Glutamatergic neuron (in vitro differentiated cells): ENCODE data around the gene CLINT1. TPM values are rescaled to one million over a fixed set of nuclear protein-coding genes. Genes with fewer than 3 reads are reported as not detected.

Experiments used
- DNase-seq: peaks from one replicate; pipeline ENCODE4 v3.0.0; 2022
- H3K27ac Mint-ChIP-seq: one replicate; pipeline ENCODE4 v1.8.0; 2020; ENCODE audit warnings: mild to moderate bottlenecking, mixed read lengths, inconsistent platforms; ENCODE audit not compliant: unreplicated experiment
- H3K27me3 Mint-ChIP-seq: one replicate; pipeline ENCODE4 v1.8.0; 2020; ENCODE audit warnings: mild to moderate bottlenecking, moderate library complexity, mixed read lengths, inconsistent platforms; ENCODE audit not compliant: unreplicated experiment
- H3K36me3 Mint-ChIP-seq: one replicate; pipeline ENCODE4 v1.8.0; 2020; ENCODE audit warnings: mild to moderate bottlenecking, mixed read lengths, inconsistent platforms; ENCODE audit not compliant: unreplicated experiment
- H3K4me1 Mint-ChIP-seq: one replicate; pipeline ENCODE4 v1.8.0; 2020; ENCODE audit warnings: mild to moderate bottlenecking, low read depth, mixed read lengths, inconsistent platforms; ENCODE audit not compliant: unreplicated experiment
- H3K4me3 Mint-ChIP-seq: one replicate; pipeline ENCODE4 v1.8.0; 2020; ENCODE audit warnings: mild to moderate bottlenecking, mixed read lengths, inconsistent platforms; ENCODE audit not compliant: unreplicated experiment
- H3K9me3 Mint-ChIP-seq: one replicate; pipeline ENCODE4 v1.8.0; 2020; ENCODE audit warnings: mild to moderate bottlenecking, moderate library complexity, mixed read lengths, inconsistent platforms; ENCODE audit not compliant: unreplicated experiment
- total RNA-seq: library from RNA; stranded (reverse); fragmentation: NEBNext Ultra II Directional; extraction: Animal tissue kit (Norgen Biotek cat#: 25700); gene quantifications from one replicate; pipeline ENCODE4 v1.2.1, GENCODE V29; 2021; ENCODE audit not compliant: unreplicated experiment
- TF ChIP-seq, protein P1 (sequence below): fragments of 200-600 bp; sonication (generic); IDR thresholded peaks from one replicate; pipeline ENCODE4 v1.5.0; 2021; ENCODE audit not compliant: partially characterized antibody, unreplicated experiment

Gene CLINT1
- total RNA-seq, 1 donor from 2014 or later: 38.0 TPM

DNA sequence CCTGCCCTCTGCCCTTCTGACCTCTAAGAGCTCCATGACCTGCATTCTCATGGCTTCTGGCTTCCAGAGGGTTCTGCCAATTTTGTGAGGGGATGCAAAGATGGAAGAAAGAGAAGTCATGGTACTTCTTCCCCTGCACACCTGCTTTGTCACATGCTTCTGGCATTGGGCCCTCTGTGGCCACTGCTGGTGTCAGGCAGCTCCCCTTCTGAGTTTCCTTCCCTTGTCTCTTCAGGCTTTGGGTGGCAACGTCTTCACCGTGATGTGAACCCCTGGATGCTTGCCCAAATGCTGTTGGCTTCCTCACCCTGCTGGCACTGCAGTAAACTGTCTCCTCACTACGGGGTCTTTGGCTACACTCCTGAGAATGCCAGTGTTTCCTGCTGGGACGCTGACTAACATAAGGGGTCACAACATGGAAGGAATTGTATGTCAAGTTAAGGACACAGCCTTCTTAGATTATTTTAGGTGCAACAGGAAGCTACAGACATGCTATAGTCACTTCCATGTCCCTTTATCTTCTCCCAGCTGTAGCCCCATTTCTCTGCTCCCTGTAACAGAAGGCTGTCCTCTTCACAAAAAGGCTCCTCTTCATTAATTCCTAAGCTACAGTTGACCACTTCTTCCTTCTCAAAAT, 8.9 kb upstream of the CLINT1 start:
- no peak for DNase-seq
- Mint-ChIP-seq H3K9me3 (no peaks in the 10 kb centered on the region), H3K4me3 (no peak overlapping the region), H3K4me1 (no peaks in the 10 kb centered on the region), H3K27ac (no peak overlapping the region), H3K36me3 (no peaks in the 10 kb centered on the region), H3K27me3 (peaks cover 4% of the 10 kb centered on the region)
- TF ChIP-seq, protein P1, sequence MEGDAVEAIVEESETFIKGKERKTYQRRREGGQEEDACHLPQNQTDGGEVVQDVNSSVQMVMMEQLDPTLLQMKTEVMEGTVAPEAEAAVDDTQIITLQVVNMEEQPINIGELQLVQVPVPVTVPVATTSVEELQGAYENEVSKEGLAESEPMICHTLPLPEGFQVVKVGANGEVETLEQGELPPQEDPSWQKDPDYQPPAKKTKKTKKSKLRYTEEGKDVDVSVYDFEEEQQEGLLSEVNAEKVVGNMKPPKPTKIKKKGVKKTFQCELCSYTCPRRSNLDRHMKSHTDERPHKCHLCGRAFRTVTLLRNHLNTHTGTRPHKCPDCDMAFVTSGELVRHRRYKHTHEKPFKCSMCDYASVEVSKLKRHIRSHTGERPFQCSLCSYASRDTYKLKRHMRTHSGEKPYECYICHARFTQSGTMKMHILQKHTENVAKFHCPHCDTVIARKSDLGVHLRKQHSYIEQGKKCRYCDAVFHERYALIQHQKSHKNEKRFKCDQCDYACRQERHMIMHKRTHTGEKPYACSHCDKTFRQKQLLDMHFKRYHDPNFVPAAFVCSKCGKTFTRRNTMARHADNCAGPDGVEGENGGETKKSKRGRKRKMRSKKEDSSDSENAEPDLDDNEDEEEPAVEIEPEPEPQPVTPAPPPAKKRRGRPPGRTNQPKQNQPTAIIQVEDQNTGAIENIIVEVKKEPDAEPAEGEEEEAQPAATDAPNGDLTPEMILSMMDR: no peak

DNA sequence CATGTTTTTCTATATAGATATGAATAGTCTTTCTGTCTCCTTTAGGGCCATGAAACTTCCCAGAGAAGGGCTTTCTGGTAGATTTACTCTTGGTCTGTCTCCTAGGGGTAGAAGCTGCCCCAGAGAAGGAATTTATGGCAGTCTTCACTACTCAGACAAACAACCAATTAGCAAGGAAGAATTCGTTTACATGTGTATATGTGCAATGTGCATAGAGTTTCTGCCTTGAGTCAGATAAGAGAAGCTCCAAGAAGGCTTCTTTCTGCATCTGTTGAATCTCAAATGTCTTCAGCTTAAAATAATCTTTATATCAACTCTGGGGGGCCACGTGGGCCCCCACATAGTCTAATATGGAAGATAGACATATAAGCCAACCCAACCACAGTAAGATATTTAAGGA, 7.6 kb upstream of the CLINT1 start:
- DNase-seq: no peak
- Mint-ChIP-seq H3K4me3 (no peak overlapping the region), H3K27ac (no peak overlapping the region), H3K36me3 (no peaks in the 10 kb centered on the region), H3K27me3 (peaks cover 4% of the 10 kb centered on the region), H3K9me3 (peaks cover 2% of the 10 kb centered on the region), H3K4me1 (peaks cover 1% of the 10 kb centered on the region)
- TF ChIP-seq, protein P1: no peak

DNA sequence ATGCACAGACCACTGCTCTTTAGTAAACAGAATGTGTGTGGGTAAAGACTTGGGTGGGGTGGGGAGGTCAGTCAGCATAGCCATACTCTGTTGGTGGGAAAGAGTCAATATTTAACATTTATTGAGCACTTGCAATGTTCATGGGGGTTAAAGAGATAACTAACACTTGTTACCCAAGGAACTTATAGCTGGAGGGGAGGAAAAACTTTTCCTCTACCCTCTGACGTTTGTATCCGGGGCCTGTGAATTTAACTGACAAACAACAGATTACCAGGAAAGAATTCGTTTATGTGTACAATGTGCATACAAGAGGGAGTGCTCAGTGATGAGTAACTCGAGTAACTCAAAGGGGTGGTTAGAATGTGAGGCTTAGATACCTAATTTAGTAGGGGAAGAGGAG, 6.8 kb upstream of the CLINT1 start:
- DNase-seq: no peak
- Mint-ChIP-seq H3K27ac (no peak overlapping the region), H3K4me1 (peaks cover 1% of the 10 kb centered on the region), H3K9me3 (peaks cover 2% of the 10 kb centered on the region), H3K36me3 (no peaks in the 10 kb centered on the region), H3K27me3 (peaks cover 4% of the 10 kb centered on the region), H3K4me3 (no peak overlapping the region)
- TF ChIP-seq, protein P1: no peak

DNA sequence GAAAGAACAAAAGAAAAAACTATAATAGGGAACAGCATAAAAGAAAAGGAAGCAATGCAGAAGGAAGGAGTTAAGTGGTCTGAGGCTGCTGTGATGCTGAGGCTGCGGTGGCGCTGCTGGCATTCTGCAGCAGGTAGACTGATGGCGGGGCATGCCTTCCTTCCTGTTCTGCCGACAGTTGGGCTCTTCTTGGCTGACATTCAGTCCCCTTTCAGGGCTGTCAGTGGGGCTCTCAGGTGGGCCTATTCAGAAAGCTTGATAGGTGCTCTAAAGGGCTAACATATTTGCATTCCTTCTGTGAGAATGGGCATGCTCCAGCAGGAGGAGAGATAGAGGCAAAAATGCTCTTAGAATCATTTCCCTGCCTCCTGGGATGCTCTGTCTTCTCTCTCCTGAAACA, 5.1 kb upstream of the CLINT1 start:
- H3K4me3 Mint-ChIP-seq: no peak overlapping the region
- H3K36me3 Mint-ChIP-seq: no peaks in the 10 kb centered on the region
- H3K4me1 Mint-ChIP-seq: peaks cover 1% of the 10 kb centered on the region
- H3K27ac Mint-ChIP-seq: no peak overlapping the region
- DNase-seq: no peak
- TF ChIP-seq, protein P1: no peak
- H3K27me3 Mint-ChIP-seq: peaks cover 4% of the 10 kb centered on the region
- peaks cover 2% of the 10 kb centered on the region for H3K9me3 Mint-ChIP-seq

DNA sequence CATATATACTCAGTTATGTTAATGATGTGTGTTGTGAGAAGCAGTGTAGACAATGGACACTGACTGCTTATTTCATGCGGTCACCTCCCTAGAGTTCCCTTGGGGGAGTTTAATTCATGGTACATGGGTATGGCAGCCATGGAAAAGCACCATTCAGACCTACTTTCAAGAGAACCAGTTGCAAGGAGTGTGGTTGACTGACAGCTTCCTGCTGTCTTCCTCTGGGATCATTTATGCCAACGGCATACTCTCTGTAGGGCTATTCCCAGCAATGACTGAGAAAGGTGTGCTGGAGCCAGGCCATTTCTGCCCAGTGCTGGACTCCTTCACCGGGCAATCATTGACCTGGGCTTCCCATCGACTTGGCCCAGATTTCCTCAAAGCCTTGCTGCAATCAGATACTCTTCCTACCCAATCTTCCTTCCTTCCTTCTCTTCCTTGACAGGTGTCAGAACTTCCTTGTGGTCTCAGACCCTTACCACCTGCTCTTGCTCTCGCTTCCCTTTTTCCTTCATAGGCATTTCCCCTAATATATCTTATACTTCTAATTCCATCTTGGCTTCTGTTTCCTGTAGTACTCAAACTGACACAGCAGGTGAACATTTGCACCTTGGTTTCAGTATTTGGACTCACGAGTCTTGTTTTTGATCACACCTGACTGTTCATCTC, 3.4 kb upstream of the CLINT1 start:
- H3K9me3 Mint-ChIP-seq: peaks cover 6% of the 10 kb centered on the region
- H3K4me3 Mint-ChIP-seq: no peak overlapping the region
- H3K27me3 Mint-ChIP-seq: peaks cover 4% of the 10 kb centered on the region
- H3K27ac Mint-ChIP-seq: no peak overlapping the region
- H3K36me3 Mint-ChIP-seq: no peaks in the 10 kb centered on the region
- TF ChIP-seq, protein P1: no peak
- DNase-seq: no peak
- H3K4me1 Mint-ChIP-seq: peaks cover 6% of the 10 kb centered on the region
